Breast epithelium (tissue), 4 donors: ENCODE results near the gene FYB2. TPM values are rescaled to one million over a fixed set of nuclear protein-coding genes. Genes with fewer than 3 reads are reported as not detected.

ENCODE experiments used
- DNase-seq, 2 donors: peaks; one replicate each; pipeline ENCODE4 v3.0.0-alpha.2; 2019; ENCODE audit warnings: low spot score in 2 of 2
- H3K27ac ChIP-seq, 2 donors: fragments of 200-600 bp; sonication (generic) in 1 of 2; one replicate each; pipeline ENCODE4 v1.5.1; 2016 to 2019; ENCODE audit warnings: mild to moderate bottlenecking in 1 of 2
- H3K27me3 ChIP-seq, 2 donors: fragments of 200-600 bp; sonication (generic) in 1 of 2; one replicate each; pipeline versions ENCODE4 v1.5.1 to v1.6.0; 2017 to 2019; ENCODE audit warnings: control low read depth in 1 of 2, mild to moderate bottlenecking in 1 of 2
- H3K36me3 ChIP-seq: fragments of 200-600 bp; one replicate; pipeline ENCODE4 v1.5.1; 2019
- H3K4me1 ChIP-seq, 2 donors: fragments of 200-600 bp; sonication (generic); one replicate each; pipeline ENCODE4 v1.5.1; 2016 to 2019; ENCODE audit warnings: control low read depth in 1 of 2
- H3K4me3 ChIP-seq, 3 donors: fragments of 200-600 bp; sonication (generic); 1 replicate in 2 of 3; 2 replicates in 1 of 3; pipeline ENCODE4 v1.5.1; 2016 to 2019; ENCODE audit warnings: mild to moderate bottlenecking in 3 of 3, moderate library complexity in 2 of 3
- H3K9me3 ChIP-seq, 2 donors: fragments of 200-600 bp; sonication (generic) in 1 of 2; one replicate each; pipeline ENCODE4 v1.5.1; 2016 to 2019; ENCODE audit warnings: control low read depth in 1 of 2
- POLR2A ChIP-seq: fragments of 450-650 bp; IDR thresholded peaks from one replicate; pipeline ENCODE4 v1.6.1; 2016; ENCODE audit warnings: antibody characterized with exemption, mild to moderate bottlenecking, moderate library complexity
- POLR2AphosphoS5 ChIP-seq, 3 donors: sonication (generic); formaldehyde crosslinking; IDR thresholded peaks; one replicate each; pipeline ENCODE4 v1.6.1; 2017; ENCODE audit warnings: antibody characterized with exemption in 3 of 3
- intact Hi-C: fragments of 100-400 bp; cut with DNase I; formaldehyde crosslinking; loops from one replicate; pipeline ENCODE4 v1.15.1; 2023; ENCODE audit warnings: low total_unique reads
- total RNA-seq, 3 donors: library from RNA; depleted of rRNA; stranded (reverse); fragments of >200 nt; gene quantifications; one replicate each; pipeline ENCODE4 v1.1.0, GENCODE V29; 2016
- TF ChIP-seq, protein P1 (sequence below), 3 donors: fragments of 450-650 bp; IDR thresholded peaks; one replicate each; pipeline ENCODE4 v1.5.1; 2016 to 2017; ENCODE audit warnings: antibody characterized with exemption in 3 of 3, mild to moderate bottlenecking in 3 of 3, moderate library complexity in 3 of 3

FYB2 gene
- total RNA-seq, 3 donors from 2014 or later = 11.3 to 22.9 TPM; not detected in 1

DNA sequence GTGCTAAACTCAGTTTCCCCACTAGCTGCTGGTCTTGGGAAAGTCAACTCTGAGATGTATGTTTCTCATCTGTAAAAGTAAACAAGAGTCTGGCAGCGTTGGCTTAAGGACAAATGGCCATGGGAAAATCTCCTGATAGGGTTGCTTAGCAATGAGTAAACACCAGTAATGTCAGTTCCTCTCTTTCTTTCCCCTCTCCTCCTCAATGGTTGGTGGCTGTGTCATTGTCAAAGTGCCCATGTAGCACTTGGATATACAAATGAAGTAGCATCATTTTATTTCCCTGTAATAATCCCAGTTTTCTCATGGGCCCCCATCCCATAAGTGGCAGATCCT is 2.2 kb upstream of the FYB2 start:
- Histone ChIP-seq H3K4me1 (no peaks in the 10 kb centered on the region), H3K27ac (no peak overlapping the region), H3K9me3 (no peaks in the 10 kb centered on the region), H3K36me3 (no peaks in the 10 kb centered on the region), H3K4me3 (no peak overlapping the region), H3K27me3 (no peaks in the 10 kb centered on the region)
- intact Hi-C loops = no loop called here
- no peak for DNase-seq
- TF ChIP-seq POLR2AphosphoS5 (IDR thresholded peaks at IDR 0.05) = no peak
- no peak for TF ChIP-seq POLR2A
- TF ChIP-seq, protein P1, sequence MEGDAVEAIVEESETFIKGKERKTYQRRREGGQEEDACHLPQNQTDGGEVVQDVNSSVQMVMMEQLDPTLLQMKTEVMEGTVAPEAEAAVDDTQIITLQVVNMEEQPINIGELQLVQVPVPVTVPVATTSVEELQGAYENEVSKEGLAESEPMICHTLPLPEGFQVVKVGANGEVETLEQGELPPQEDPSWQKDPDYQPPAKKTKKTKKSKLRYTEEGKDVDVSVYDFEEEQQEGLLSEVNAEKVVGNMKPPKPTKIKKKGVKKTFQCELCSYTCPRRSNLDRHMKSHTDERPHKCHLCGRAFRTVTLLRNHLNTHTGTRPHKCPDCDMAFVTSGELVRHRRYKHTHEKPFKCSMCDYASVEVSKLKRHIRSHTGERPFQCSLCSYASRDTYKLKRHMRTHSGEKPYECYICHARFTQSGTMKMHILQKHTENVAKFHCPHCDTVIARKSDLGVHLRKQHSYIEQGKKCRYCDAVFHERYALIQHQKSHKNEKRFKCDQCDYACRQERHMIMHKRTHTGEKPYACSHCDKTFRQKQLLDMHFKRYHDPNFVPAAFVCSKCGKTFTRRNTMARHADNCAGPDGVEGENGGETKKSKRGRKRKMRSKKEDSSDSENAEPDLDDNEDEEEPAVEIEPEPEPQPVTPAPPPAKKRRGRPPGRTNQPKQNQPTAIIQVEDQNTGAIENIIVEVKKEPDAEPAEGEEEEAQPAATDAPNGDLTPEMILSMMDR (IDR thresholded peaks at IDR 0.05) = no peak

DNA sequence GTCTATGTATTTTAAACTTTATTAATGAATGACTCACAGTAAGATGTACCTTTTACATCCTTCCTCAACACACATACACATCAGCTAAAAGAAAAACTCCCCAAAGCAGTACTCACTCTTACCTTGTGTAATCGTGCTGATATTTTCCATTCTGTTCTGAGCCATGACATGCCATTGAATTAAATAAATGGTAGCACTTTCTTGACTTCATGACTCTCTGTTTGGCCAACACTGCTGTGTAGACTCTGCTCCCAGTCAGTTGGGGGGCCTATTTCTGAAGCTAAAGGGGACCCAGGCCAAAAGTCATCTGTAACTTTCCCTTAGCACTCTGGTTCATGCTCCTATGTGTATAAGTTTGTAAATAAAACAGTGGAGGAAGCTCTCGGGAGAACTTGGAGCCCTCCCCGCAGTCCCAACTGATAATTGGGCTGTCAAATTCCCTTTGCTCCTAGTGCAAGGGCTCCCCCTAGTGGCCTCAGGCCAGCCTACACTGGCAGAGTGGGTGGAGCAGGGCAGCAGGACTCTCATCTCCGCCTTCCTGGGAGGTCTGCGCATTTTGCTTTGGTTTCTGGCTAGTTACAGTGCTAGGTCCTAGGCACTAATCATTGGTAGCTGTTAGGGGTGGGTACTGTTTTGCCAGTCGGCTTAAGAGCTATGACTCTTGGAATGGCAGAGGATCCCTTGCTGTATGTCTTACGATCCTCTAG is 1.7 kb upstream of the FYB2 start:
- Histone ChIP-seq H3K9me3 (no peaks in the 10 kb centered on the region), H3K4me3 (no peak overlapping the region), H3K36me3 (no peaks in the 10 kb centered on the region), H3K27me3 (no peaks in the 10 kb centered on the region), H3K27ac (no peak overlapping the region), H3K4me1 (no peaks in the 10 kb centered on the region)
- intact Hi-C loops = no loop called here
- no peak for TF ChIP-seq POLR2A
- TF ChIP-seq, protein P1 (IDR thresholded peaks at IDR 0.05) = peak; percentile 27 to 74 (median 71)
- DNase-seq = peak; percentile 51 to 79

DNA sequence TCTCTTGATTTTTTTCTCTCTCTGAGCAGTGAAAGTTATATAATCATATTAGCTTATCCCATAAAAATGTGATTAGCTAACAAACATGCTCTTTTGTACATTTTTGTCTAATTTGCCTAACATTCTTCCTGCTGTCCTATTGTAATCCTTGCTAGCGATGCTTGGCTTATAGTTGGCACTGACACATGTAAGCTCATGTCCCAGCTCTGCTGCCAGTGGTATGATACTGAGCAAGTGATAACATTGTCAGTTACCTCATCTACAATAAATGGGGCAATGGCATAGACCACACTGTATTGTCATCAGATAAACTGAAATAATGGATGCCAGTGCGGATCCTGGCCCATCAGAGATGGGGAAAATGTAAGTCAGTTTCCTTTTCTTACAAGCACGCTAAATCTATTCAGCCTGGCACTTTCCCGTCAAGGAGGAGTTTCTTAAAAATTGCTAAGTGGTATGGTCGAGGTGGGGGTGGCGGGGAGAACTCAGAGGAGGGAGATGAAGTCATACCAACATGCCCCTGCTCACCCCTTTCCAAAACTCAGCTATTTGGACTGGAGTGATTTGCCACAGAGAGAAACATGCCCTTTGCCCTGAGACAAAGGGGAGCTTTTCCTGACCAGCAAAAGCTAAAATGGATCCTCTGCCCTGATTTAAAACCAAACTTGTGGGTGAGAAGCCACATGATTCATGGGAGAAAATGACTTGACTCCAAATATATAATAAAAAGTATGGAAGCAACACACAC is 1.3 kb downstream of the FYB2 start:
- no peaks in the 10 kb centered on the region for H3K9me3 ChIP-seq
- DNase-seq = no peak
- H3K27ac ChIP-seq = no peak overlapping the region
- intact Hi-C loops = no loop called here
- H3K4me1 ChIP-seq = no peaks in the 10 kb centered on the region
- no peaks in the 10 kb centered on the region for H3K27me3 ChIP-seq
- no peaks in the 10 kb centered on the region for H3K36me3 ChIP-seq
- no peak overlapping the region for H3K4me3 ChIP-seq
- TF ChIP-seq POLR2A (no peak), POLR2AphosphoS5 (IDR thresholded peaks at IDR 0.05) (no peak)
- TF ChIP-seq, protein P1 (IDR thresholded peaks at IDR 0.05) = no peak

DNA sequence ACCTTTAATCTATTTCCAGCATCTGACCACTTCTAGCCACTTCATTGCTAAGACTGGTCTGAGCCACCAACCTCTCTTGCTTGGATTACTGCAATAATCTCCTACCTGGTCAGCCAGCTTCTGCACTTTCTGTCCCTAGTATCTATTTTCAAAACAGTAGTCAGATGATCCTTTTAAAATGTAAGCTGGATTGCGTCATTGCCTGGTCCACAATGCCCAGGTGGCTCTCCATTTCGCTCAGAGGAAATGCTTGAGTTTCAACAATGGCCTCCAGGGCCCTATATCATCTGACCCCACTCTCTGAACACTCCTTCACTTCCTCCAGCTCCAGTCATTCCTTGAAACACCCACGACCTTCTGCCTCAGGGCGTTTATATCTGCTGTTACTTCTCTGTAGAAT is 2.3 kb downstream of the FYB2 start:
- TF ChIP-seq, protein P1 (IDR thresholded peaks at IDR 0.05) = no peak
- TF ChIP-seq POLR2AphosphoS5 (IDR thresholded peaks at IDR 0.05) (no peak), POLR2A (no peak)
- Histone ChIP-seq H3K27me3 (no peaks in the 10 kb centered on the region), H3K36me3 (no peaks in the 10 kb centered on the region), H3K9me3 (no peaks in the 10 kb centered on the region), H3K27ac (no peak overlapping the region), H3K4me1 (no peaks in the 10 kb centered on the region), H3K4me3 (no peak overlapping the region)
- no peak for DNase-seq
- intact Hi-C loops = no loop called here

DNA sequence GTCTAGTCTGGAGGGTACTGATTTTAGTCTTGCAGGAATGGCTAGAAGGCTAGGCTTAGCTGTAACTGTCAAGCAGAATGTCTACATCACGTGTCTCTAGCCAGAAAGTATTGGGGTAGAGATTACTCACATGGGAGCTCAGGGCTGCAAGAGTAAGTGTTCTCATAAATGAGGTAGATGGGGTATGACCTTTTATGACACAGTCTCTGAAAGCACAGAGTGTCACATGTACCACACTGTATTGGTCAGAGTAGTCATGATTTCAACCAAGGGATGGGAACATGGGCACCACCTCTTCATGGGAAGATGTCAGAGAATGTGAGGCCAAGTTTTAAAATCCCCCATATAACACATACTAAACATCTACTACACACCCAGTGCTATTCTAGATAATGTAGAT is 2.9 kb downstream of the FYB2 start:
- H3K27ac ChIP-seq = no peak overlapping the region
- TF ChIP-seq POLR2A (no peak), POLR2AphosphoS5 (IDR thresholded peaks at IDR 0.05) (no peak)
- TF ChIP-seq, protein P1 (IDR thresholded peaks at IDR 0.05) = no peak
- no peaks in the 10 kb centered on the region for H3K4me1 ChIP-seq
- no peaks in the 10 kb centered on the region for H3K27me3 ChIP-seq
- no peak overlapping the region for H3K4me3 ChIP-seq
- no peaks in the 10 kb centered on the region for H3K36me3 ChIP-seq
- no peaks in the 10 kb centered on the region for H3K9me3 ChIP-seq
- no peak for DNase-seq
- intact Hi-C loops = no loop called here
